GM23338 (cell line): ENCODE data around the gene MTHFD1L. TPM values are rescaled to one million over a fixed set of nuclear protein-coding genes. Genes with fewer than 3 reads are reported as not detected.

Experiments
- ATAC-seq: fragments of 200-7000 bp; cut with Tn5 transposase; 3 replicates; pipeline ENCODE4 v1.9.1; 2020
- DNase-seq: peaks from one replicate; pipeline ENCODE4 v3.0.0-alpha.2; 2015; ENCODE audit warnings: low spot score
- H2AFZ ChIP-seq: fragments of 200-600 bp; sonication (generic); 2 replicates; pipeline ENCODE4 v1.8.0; 2016; ENCODE audit warnings: antibody characterized with exemption, mild to moderate bottlenecking, moderate library complexity
- H3F3A ChIP-seq: fragments of 200-600 bp; sonication (generic); replicated peaks from 2 replicates; pipeline ENCODE4 v1.8.0; 2017; ENCODE audit warnings: antibody characterized with exemption, mixed run types, low read depth
- H3K27ac ChIP-seq: fragments of 200-600 bp; sonication (generic); 2 replicates; pipeline ENCODE4 v1.6.1; 2016; ENCODE audit warnings: low read depth
- H3K27me3 ChIP-seq: fragments of 200-600 bp; sonication (generic); 2 replicates; pipeline ENCODE4 v1.8.0; 2016; ENCODE audit warnings: mild to moderate bottlenecking, mixed run types, moderate library complexity; ENCODE audit not compliant: insufficient read depth
- H3K36me3 ChIP-seq: fragments of 200-600 bp; sonication (generic); 2 replicates; pipeline ENCODE4 v1.8.0; 2016; ENCODE audit warnings: mild to moderate bottlenecking; ENCODE audit not compliant: insufficient read depth
- H3K4me1 ChIP-seq: fragments of 200-600 bp; sonication (generic); 2 replicates; pipeline ENCODE4 v1.8.0; 2016; ENCODE audit warnings: mild to moderate bottlenecking, moderate library complexity; ENCODE audit not compliant: insufficient read depth
- H3K4me2 ChIP-seq: fragments of 200-600 bp; sonication (generic); 2 replicates; pipeline ENCODE4 v1.7.1; 2017; ENCODE audit warnings: mixed run types
- H3K4me3 ChIP-seq: fragments of 200-600 bp; sonication (generic); 2 replicates; pipeline ENCODE4 v1.6.1; 2016; ENCODE audit warnings: mixed run types
- H3K79me2 ChIP-seq: fragments of 200-600 bp; sonication (generic); replicated peaks from 2 replicates; pipeline ENCODE4 v1.8.0; 2017; ENCODE audit warnings: mild to moderate bottlenecking; ENCODE audit not compliant: insufficient read depth
- H3K9me2 ChIP-seq: fragments of 200-600 bp; sonication (generic); 2 replicates; pipeline ENCODE4 v1.8.0; 2017; ENCODE audit not compliant: insufficient read depth
- H4K20me1 ChIP-seq: fragments of 200-600 bp; sonication (generic); replicated peaks from 2 replicates; pipeline ENCODE4 v1.8.0; 2017; ENCODE audit warnings: mild to moderate bottlenecking; ENCODE audit not compliant: insufficient read depth
- H3K27ac Mint-ChIP-seq: 2 replicates; pipeline ENCODE4 v1.8.0; 2020; ENCODE audit warnings: inconsistent platforms, mild to moderate bottlenecking, moderate library complexity, mixed read lengths
- H3K27me3 Mint-ChIP-seq: 3 replicates; pipeline ENCODE4 v1.8.0; 2022; ENCODE audit warnings: low read depth, mild to moderate bottlenecking, moderate library complexity, mixed read lengths, inconsistent platforms; ENCODE audit not compliant: insufficient read depth, poor library complexity
- H3K36me3 Mint-ChIP-seq: 3 replicates; pipeline ENCODE4 v1.8.0; 2021; ENCODE audit warnings: low read depth, mild to moderate bottlenecking, inconsistent platforms, moderate library complexity, mixed read lengths
- H3K4me1 Mint-ChIP-seq: 3 replicates; pipeline ENCODE4 v1.8.0; 2020; ENCODE audit warnings: mild to moderate bottlenecking, inconsistent platforms, mixed read lengths
- H3K4me3 Mint-ChIP-seq: 3 replicates; pipeline ENCODE4 v1.8.0; 2021; ENCODE audit warnings: moderate library complexity, mild to moderate bottlenecking, inconsistent platforms, mixed read lengths
- H3K9me3 Mint-ChIP-seq: 3 replicates; pipeline ENCODE4 v1.8.0; 2020; ENCODE audit warnings: moderate library complexity, mild to moderate bottlenecking, inconsistent platforms, mixed read lengths
- CREB1 ChIP-seq: fragments of 250-450 bp; sonication (Bioruptor Pico); IDR thresholded peaks from 2 replicates; pipeline ENCODE4 v1.5.0; 2020; ENCODE audit warnings: low read depth, mild to moderate bottlenecking, moderate library complexity
- CTCF ChIP-seq, 2 experiments: fragments of 200-600 bp in 1 of 2; sonication (generic) in 1 of 2; conservative IDR thresholded peaks; 2 replicates each; pipeline versions ENCODE4 v1.5.1 to v1.6.1; 2016 to 2017; ENCODE audit warnings: antibody characterized with exemption in 2 of 2, low read depth in 2 of 2, mild to moderate bottlenecking in 2 of 2, moderate library complexity in 1 of 2
- ETS1 ChIP-seq: IDR thresholded peaks from 2 replicates; pipeline ENCODE4 v1.6.1; 2016; ENCODE audit warnings: antibody characterized with exemption
- EZH2 ChIP-seq: fragments of 200-600 bp; sonication (generic); IDR thresholded peaks from one replicate; pipeline ENCODE4 v1.8.0; 2017; ENCODE audit warnings: antibody characterized with exemption, mild to moderate bottlenecking, low read depth; ENCODE audit not compliant: unreplicated experiment
- REST ChIP-seq: IDR thresholded peaks from one replicate; pipeline ENCODE4 v1.6.1; 2018; ENCODE audit warnings: antibody characterized with exemption; ENCODE audit not compliant: unreplicated experiment
- ZNF331 ChIP-seq: fragments of 250-450 bp; sonication (Bioruptor Pico); IDR thresholded peaks from 2 replicates; pipeline ENCODE4 v1.5.0; 2020; ENCODE audit warnings: low read depth, mild to moderate bottlenecking, moderate library complexity
- ZNF462 ChIP-seq: fragments of 250-450 bp; sonication (Bioruptor Pico); IDR thresholded peaks from 2 replicates; pipeline ENCODE4 v1.5.0; 2020; ENCODE audit warnings: mild to moderate bottlenecking, moderate library complexity
- polyA plus RNA-seq: library from polyadenylated mRNA; unstranded; fragments of >200 nt; fragmentation: Nextera tagmentation; extraction: Ambion mirVana; gene quantifications from 2 replicates; pipeline ENCODE4 v1.2.1, GENCODE V29; 2016
- total RNA-seq: library from RNA; depleted of rRNA; stranded (reverse); fragments of >200 nt; shearing (Covaris generic); gene quantifications from 2 replicates; pipeline ENCODE4 v1.2.3, GENCODE V29; 2014

The MTHFD1L gene
- total and polyA plus RNA-seq, 2 experiments from 2014 or later, result 53.2 to 66.8 TPM

- H3K79me2 ChIP-seq, result no peaks in the 10 kb centered on the region; the same call in 1 of the 2 replicates
- no peaks in the 10 kb centered on the region for H3F3A ChIP-seq
- H2AFZ ChIP-seq, result no peak overlapping the region
- H3K27ac Mint-ChIP-seq, result no peak overlapping the region
- no peak overlapping the region for H3K4me3 Mint-ChIP-seq
- DNase-seq (peak; percentile 49), ATAC-seq (peak; percentile 66)
- H3K36me3 Mint-ChIP-seq, result peaks cover 43% of the 10 kb centered on the region
- 0 out of 2 replicates have a peak, but pooled peaks cover 8% of the 10 kb centered on the region for H3K9me2 ChIP-seq
- no peak overlapping the region; the same call in 1 of the 2 replicates for H3K27ac ChIP-seq
- H3K27me3 ChIP-seq, result no peaks in the 10 kb centered on the region
- peaks cover 10% of the 10 kb centered on the region for H3K4me1 Mint-ChIP-seq
- H4K20me1 ChIP-seq, result 0 out of 2 replicates have a peak, but pooled peaks cover 5% of the 10 kb centered on the region
- H3K4me1 ChIP-seq, result no peaks in the 10 kb centered on the region
- peaks cover 16% of the 10 kb centered on the region for H3K36me3 ChIP-seq
- no peaks in the 10 kb centered on the region for H3K9me3 Mint-ChIP-seq
- TF ChIP-seq CTCF (conservative IDR thresholded peaks at IDR 0.05; ENCODE audit: low read depth in 2 of 2), result peak; percentile 71 to 78
- no peak for TF ChIP-seq REST
- no peak overlapping the region for H3K4me3 ChIP-seq
- H3K27me3 Mint-ChIP-seq, result no peaks in the 10 kb centered on the region
- no peak overlapping the region for H3K4me2 ChIP-seq
These were observed 40.3 kb downstream of the MTHFD1L start for GRCh38 chr6:150905769-150906168.

GRCh38 chr6:150906641-150907326 is 41.3 kb downstream of the MTHFD1L start:
- Histone ChIP-seq H3K27me3 (no peaks in the 10 kb centered on the region), H2AFZ (no peak overlapping the region), H4K20me1 (peaks cover 2% of the 10 kb centered on the region; the same call in 1 of the 2 replicates), H3K79me2 (no peaks in the 10 kb centered on the region; the same call in 1 of the 2 replicates), H3K4me1 (no peaks in the 10 kb centered on the region), H3F3A (no peaks in the 10 kb centered on the region), H3K27ac (no peak overlapping the region), H3K9me2 (0 out of 2 replicates have a peak, but pooled peaks cover 8% of the 10 kb centered on the region), H3K36me3 (peaks cover 16% of the 10 kb centered on the region), H3K4me3 (no peak overlapping the region), H3K4me2 (no peak overlapping the region)
- Mint-ChIP-seq H3K27me3 (no peaks in the 10 kb centered on the region), H3K4me1 (peaks cover 7% of the 10 kb centered on the region), H3K4me3 (no peak overlapping the region), H3K9me3 (no peaks in the 10 kb centered on the region), H3K36me3 (peaks cover 46% of the 10 kb centered on the region), H3K27ac (no peak overlapping the region)
- ATAC-seq (no peak), DNase-seq (no peak)
- TF ChIP-seq ZNF462 (CRISPR knock-in tag), result no peak
- TF ChIP-seq ZNF331 (CRISPR knock-in tag), result no peak
- no peak for TF ChIP-seq EZH2
- TF ChIP-seq ETS1, result no peak
- no peak for TF ChIP-seq CREB1
